ENCODE results near the gene ST13. TPM values are rescaled to one million over a fixed set of nuclear protein-coding genes. Genes with fewer than 3 reads are reported as not detected.
A peak's percentile ranks its signal among the peaks of the same experiment; 100 is the strongest.
"Not testable (repeated sequence)": the region's sequence is repeated elsewhere in the genome, so short reads cannot be mapped to it uniquely, and the experiment has no call there.

ST13 gene
- total RNA-seq, 1 donor from 2014 or later: 143 TPM

DNA sequence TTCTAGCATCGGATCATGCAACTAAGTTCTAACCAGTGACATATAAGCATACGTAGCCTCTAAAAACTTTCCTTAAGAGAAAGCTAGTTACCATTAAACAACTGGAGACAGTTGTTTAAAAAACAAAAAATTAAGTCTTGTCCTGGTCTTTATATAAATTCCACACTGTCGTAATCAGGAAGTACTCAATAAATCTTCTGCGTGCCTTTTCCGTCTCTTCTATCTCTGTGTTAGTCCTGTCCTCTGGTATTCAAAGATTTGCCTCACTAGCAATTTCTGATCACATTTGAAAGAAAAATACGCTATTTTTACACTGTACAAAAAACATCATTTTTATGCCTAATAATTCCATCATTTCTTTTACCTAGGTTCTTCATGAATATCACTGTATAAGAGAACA lies 27.3 kb downstream of the ST13 start:
- Histone ChIP-seq H3K9me3 (no peaks in the 10 kb centered on the region), H3K36me3 (peaks cover 0 to 76% of the 10 kb centered on the region in 2 donors)

DNA sequence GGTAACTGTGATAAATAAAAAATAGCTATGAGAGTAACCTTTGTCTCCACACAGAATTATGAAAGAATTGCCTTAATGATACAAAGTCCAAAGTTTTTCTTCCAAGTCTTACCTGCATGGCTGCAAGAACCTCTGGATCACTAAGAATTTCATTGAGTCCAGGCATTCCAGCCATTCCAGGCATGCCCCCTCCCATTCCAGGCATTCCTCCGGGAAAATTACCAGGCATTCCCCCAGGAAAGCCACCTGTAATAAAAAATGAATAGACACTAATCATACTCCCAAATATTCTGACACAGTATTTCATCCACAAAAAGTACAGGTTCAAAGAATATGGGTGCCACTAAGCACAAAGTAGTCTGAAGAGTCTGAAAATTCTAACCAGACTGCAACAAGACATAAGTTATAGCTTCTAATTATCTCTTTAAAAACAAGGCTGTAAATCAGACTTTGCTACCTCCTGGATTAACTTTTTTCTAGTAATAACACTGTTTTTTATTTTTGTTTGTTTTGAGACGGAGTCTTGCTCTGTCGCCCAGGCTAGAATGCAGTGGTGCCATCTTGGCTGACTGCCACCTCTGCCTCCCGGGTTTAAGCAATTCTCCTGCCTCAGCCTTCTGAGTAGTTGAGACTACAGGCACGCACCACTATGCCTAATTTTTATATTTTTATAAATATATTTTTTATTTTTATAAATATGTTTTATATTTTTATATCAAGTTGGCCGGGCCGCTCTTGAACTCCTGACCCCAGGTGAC lies 29.3 kb downstream of the ST13 start:
- no peaks in the 10 kb centered on the region for H3K27me3 ChIP-seq
- intact Hi-C loops (cut with DNase I): no loop called here
- H3K4me3 ChIP-seq: no peak overlapping the region
- no peak for TF ChIP-seq POLR2AphosphoS5 (IDR thresholded peaks at IDR 0.05; ENCODE audit: insufficient read depth in 1 of 2, low read depth in 1 of 2)
- no peak for TF ChIP-seq POLR2A (IDR thresholded peaks at IDR 0.05)
- TF ChIP-seq, protein P1, sequence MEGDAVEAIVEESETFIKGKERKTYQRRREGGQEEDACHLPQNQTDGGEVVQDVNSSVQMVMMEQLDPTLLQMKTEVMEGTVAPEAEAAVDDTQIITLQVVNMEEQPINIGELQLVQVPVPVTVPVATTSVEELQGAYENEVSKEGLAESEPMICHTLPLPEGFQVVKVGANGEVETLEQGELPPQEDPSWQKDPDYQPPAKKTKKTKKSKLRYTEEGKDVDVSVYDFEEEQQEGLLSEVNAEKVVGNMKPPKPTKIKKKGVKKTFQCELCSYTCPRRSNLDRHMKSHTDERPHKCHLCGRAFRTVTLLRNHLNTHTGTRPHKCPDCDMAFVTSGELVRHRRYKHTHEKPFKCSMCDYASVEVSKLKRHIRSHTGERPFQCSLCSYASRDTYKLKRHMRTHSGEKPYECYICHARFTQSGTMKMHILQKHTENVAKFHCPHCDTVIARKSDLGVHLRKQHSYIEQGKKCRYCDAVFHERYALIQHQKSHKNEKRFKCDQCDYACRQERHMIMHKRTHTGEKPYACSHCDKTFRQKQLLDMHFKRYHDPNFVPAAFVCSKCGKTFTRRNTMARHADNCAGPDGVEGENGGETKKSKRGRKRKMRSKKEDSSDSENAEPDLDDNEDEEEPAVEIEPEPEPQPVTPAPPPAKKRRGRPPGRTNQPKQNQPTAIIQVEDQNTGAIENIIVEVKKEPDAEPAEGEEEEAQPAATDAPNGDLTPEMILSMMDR (IDR thresholded peaks at IDR 0.05): no peak
- no peak for DNase-seq (ENCODE audit: extremely low spot score in 2 of 2)
- no peaks in the 10 kb centered on the region for H3K4me1 ChIP-seq
- H3K9me3 ChIP-seq: no peaks in the 10 kb centered on the region
- no peak overlapping the region for H3K27ac ChIP-seq
- H3K36me3 ChIP-seq: peaks cover 0 to 58% of the 10 kb centered on the region in 2 donors

More for the DNA sequence above, 27.3 kb downstream of the ST13 start:
- no peak for DNase-seq (ENCODE audit: extremely low spot score in 2 of 2)
- no peak overlapping the region for H3K27ac ChIP-seq
- H3K4me1 ChIP-seq: no peaks in the 10 kb centered on the region
- H3K27me3 ChIP-seq: no peaks in the 10 kb centered on the region
- intact Hi-C loops (cut with DNase I): no loop called here
- TF ChIP-seq, protein P1 (IDR thresholded peaks at IDR 0.05): no peak
- TF ChIP-seq POLR2AphosphoS5 (IDR thresholded peaks at IDR 0.05; ENCODE audit: insufficient read depth in 1 of 2, low read depth in 1 of 2) (no peak), POLR2A (IDR thresholded peaks at IDR 0.05) (no peak)
- no peak overlapping the region for H3K4me3 ChIP-seq

DNA sequence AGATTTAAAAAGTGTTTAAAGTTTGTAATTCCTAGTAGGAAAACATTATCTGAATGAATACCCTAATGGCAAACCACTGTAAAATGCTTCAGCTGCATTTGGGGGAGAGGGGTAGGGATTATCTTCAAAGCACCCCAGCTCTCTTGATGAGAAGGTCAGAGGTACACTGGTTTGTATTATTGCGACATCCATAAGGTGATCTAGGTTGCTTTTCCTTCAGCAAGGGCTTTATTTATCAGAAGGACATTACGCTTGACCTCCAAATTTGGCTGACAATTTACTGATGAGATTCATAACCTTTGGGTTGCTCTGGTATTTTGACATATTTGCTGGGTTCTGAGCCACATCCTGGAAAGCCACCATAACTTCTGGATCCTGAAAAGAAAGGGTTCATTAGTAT lies 30.1 kb downstream of the ST13 start:
- H3K27me3 ChIP-seq; H3K4me1 ChIP-seq; H3K4me3 ChIP-seq; H3K9me3 ChIP-seq; DNase-seq (ENCODE audit: extremely low spot score in 2 of 2); intact Hi-C loops (cut with DNase I); H3K27ac ChIP-seq: not testable (repeated sequence)
- peaks cover 0 to 49% of the 10 kb centered on the region in 2 donors for H3K36me3 ChIP-seq

DNA sequence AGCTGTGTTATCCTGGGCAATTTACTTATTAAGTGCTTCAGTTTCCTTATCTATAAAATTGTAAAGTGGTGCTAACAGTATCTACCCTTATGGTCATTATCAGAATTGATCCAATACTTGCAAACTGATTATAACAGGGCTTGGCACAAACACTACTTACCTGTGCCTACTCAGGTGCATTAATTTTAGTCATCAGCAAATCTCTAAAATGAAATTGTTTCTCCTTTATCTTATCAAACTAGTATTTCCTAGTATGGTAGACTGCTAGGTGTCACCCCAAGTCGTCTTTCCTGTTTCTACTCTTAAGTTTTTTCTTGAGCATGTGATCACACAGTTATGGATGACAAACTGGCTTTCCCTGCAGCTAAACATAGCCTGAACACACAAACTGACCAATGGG lies 33.0 kb downstream of the ST13 start:
- no peak for DNase-seq (ENCODE audit: extremely low spot score in 2 of 2)
- intact Hi-C loops (cut with DNase I): no loop called here
- TF ChIP-seq, protein P1 (IDR thresholded peaks at IDR 0.05): no peak
- no peak for TF ChIP-seq POLR2A (IDR thresholded peaks at IDR 0.05)
- TF ChIP-seq POLR2AphosphoS5 (IDR thresholded peaks at IDR 0.05; ENCODE audit: insufficient read depth in 1 of 2, low read depth in 1 of 2): no peak
- Histone ChIP-seq H3K27me3 (no peaks in the 10 kb centered on the region), H3K9me3 (no peaks in the 10 kb centered on the region), H3K4me1 (peaks cover 11% of the 10 kb centered on the region), H3K36me3 (peaks cover 0 to 23% of the 10 kb centered on the region in 2 donors), H3K4me3 (no peak overlapping the region), H3K27ac (no peak overlapping the region)

DNA sequence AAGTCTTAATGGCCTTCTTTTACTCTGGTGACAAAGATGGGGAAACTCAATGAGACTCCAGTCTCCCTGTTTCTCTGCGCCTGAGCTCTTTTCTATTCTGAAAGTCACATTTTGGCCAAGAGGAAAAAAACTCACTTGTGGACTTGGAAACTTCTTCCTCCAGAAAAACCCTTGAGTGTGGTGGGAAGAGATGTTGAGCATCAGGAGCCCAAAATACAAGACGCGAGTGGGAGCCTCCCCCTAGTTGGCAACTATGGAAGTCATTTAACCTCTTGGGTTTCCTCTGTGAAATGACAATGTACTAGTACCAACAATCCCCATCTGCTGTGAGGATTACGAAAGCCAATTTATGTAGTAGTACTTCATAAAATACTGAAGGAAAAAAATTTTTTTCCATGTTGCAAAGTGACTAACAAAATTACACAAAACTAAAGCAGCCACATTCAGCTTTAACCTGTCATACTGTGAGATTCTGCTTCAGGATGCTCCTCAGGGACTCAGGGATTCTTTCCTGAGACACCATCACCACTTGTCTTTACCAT lies 36.8 kb downstream of the ST13 start:
- H3K27me3 ChIP-seq: no peaks in the 10 kb centered on the region
- H3K4me1 ChIP-seq: peaks cover 23% of the 10 kb centered on the region
- H3K27ac ChIP-seq: peak overlapping the region; percentile 59
- H3K4me3 ChIP-seq: peak overlapping the region; percentile 94 to 97
- TF ChIP-seq POLR2A (IDR thresholded peaks at IDR 0.05): no peak
- H3K9me3 ChIP-seq: no peaks in the 10 kb centered on the region
- peaks cover 0 to 3% of the 10 kb centered on the region in 2 donors for H3K36me3 ChIP-seq
- no peak for DNase-seq (ENCODE audit: extremely low spot score in 2 of 2)
- intact Hi-C loops (cut with DNase I): no loop called here

Measured in vagina (tissue), 2 donors.